ENCODE data around the gene CSNK2B.

Gene CSNK2B

GRCh38 chr6:31639043-31639442, 26.8 kb upstream of the CSNK2B start:
- no peak for DNase-seq

- DNase-seq, result no peak
Measured at GRCh38 chr6:31639449-31639861, 26.4 kb upstream of the CSNK2B start.

- no peak for DNase-seq
Measured at GRCh38 chr6:31640612-31641011, 25.3 kb upstream of the CSNK2B start.

GRCh38 chr6:31641370-31641769, 24.5 kb upstream of the CSNK2B start:
- DNase-seq, result no peak

GRCh38 chr6:31642798-31643570, 22.9 kb upstream of the CSNK2B start:
- no peak for DNase-seq

- DNase-seq, result no peak
Measured at GRCh38 chr6:31643818-31644454, 21.9 kb upstream of the CSNK2B start.

- DNase-seq, result no peak
Measured at GRCh38 chr6:31645325-31645724, 20.6 kb upstream of the CSNK2B start.

- peak; percentile 58 for DNase-seq
Measured at GRCh38 chr6:31651602-31652191, 14.2 kb upstream of the CSNK2B start.

- peak; percentile 94 for DNase-seq
Measured at GRCh38 chr6:31652925-31653724, 12.8 kb upstream of the CSNK2B start.

- no peak for DNase-seq
Measured at GRCh38 chr6:31654574-31655348, 11.1 kb upstream of the CSNK2B start.

GRCh38 chr6:31655349-31656237, 10.3 kb upstream of the CSNK2B start, which contains the start of gene APOM:
Gene APOM (plus strand): TSS chr6:31655894. CDS start chr6:31655967, 73 bp downstream.
- no peak for DNase-seq

- no peak for DNase-seq
Measured at GRCh38 chr6:31657406-31658157, 8.3 kb upstream of the CSNK2B start.

GRCh38 chr6:31658158-31658688, 7.7 kb upstream of the CSNK2B start:
- DNase-seq, result no peak

GRCh38 chr6:31658983-31659648, 6.8 kb upstream of the CSNK2B start:
- DNase-seq, result no peak

- no peak for DNase-seq
Measured at GRCh38 chr6:31659649-31660380, 6.1 kb upstream of the CSNK2B start.

GRCh38 chr6:31660381-31661261, 5.3 kb upstream of the CSNK2B start, which contains the start of gene C6orf47:
Gene C6orf47 (minus strand): TSS chr6:31660778. CDS start chr6:31659947, 831 bp downstream.
- peak; percentile 83 for DNase-seq

- DNase-seq, result no peak
Measured at GRCh38 chr6:31661262-31662123, 4.4 kb upstream of the CSNK2B start.

All from NCI-H1105 (cell line).